Bronchial epithelial cell (primary cell): ENCODE results near the gene TIMM10B. TPM values are rescaled to one million over a fixed set of nuclear protein-coding genes. Genes with fewer than 3 reads are reported as not detected.

Source experiments
- DNase-seq: peaks from one replicate; pipeline ENCODE4 v3.0.0-alpha.2; 2010; ENCODE audit warnings: low read depth
- FAIRE-seq: peaks from 2 replicates; lab custom pipeline; 2011; peaks lifted over from hg19 to GRCh38; lab: Jason Lieb, UNC
- H3K27me3 ChIP-seq: 2 replicates; pipeline ENCODE4 v1.5.1; 2011; ENCODE audit warnings: low read length; ENCODE audit not compliant: control insufficient read depth, insufficient read depth
- H3K36me3 ChIP-seq: 2 replicates; pipeline ENCODE4 v1.5.1; 2011; ENCODE audit warnings: low read length; ENCODE audit not compliant: control insufficient read depth, insufficient read depth
- H3K4me3 ChIP-seq: 2 replicates; pipeline ENCODE4 v1.5.1; 2011; ENCODE audit warnings: mild to moderate bottlenecking, low read depth, low read length, control low read depth
- total RNA-seq: library from RNA; depleted of rRNA; stranded (reverse); fragments of >200 nt; gene quantifications from 2 replicates; pipeline ENCODE4 v1.2.1, GENCODE V29; 2014
- TF ChIP-seq, protein P1 (sequence below): IDR thresholded peaks from 2 replicates; pipeline ENCODE4 v1.5.1; 2011; ENCODE audit warnings: mild to moderate bottlenecking, moderate library complexity, low read length, control low read depth, inconsistent platforms; ENCODE audit not compliant: insufficient read depth, severe bottlenecking

Gene TIMM10B
- total RNA-seq, 1 donor from 2014 or later = 39.5 TPM

DNA sequence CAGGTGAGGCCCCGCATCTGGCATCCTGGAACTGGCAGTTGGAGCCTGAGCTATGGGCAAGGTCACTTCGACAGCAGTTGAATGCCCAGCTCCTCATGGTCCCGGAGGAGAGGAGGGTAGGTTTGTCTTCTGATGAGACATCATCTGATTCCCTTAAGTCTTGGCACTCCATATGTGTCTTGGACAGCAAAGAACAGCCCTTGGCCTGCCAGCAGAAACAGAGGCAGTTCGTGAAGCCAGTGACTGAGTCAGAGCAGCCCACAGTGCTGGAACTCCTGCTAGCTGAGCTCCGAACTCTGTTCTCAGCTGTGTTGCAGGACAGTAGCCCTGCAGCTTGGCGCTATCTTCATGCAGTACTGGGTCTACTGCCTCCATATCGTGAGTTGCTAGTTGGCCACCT lies 16.8 kb downstream of the TIMM10B start:
- TF ChIP-seq, protein P1, sequence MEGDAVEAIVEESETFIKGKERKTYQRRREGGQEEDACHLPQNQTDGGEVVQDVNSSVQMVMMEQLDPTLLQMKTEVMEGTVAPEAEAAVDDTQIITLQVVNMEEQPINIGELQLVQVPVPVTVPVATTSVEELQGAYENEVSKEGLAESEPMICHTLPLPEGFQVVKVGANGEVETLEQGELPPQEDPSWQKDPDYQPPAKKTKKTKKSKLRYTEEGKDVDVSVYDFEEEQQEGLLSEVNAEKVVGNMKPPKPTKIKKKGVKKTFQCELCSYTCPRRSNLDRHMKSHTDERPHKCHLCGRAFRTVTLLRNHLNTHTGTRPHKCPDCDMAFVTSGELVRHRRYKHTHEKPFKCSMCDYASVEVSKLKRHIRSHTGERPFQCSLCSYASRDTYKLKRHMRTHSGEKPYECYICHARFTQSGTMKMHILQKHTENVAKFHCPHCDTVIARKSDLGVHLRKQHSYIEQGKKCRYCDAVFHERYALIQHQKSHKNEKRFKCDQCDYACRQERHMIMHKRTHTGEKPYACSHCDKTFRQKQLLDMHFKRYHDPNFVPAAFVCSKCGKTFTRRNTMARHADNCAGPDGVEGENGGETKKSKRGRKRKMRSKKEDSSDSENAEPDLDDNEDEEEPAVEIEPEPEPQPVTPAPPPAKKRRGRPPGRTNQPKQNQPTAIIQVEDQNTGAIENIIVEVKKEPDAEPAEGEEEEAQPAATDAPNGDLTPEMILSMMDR = no peak
- FAIRE-seq (no peak), DNase-seq (no peak)
- Histone ChIP-seq H3K4me3 (no peak overlapping the region), H3K27me3 (no peaks in the 10 kb centered on the region), H3K36me3 (peaks cover 3% of the 10 kb centered on the region)

DNA sequence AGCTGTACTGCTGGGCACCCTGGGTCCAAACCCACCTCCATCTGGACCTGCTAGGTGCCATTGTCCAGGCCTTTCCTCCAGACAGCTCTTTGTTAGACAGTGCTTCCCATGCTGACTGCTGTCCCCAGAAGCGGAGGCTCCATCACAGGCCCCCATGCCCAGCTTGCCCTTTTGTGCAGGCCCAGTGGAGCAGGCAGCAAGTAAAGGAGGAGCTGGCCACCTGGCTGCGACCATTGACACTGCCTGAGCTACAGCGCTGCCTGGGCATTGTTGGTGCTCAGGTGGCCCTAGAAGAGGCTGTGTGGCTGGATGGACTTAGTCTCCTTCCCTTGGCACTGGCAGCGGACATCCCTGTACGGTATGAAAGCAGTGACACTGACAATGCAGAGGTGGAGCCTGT lies 17.2 kb downstream of the TIMM10B start:
- Histone ChIP-seq H3K36me3 (peaks cover 1% of the 10 kb centered on the region), H3K4me3 (no peak overlapping the region), H3K27me3 (no peaks in the 10 kb centered on the region)
- TF ChIP-seq, protein P1 = no peak
- DNase-seq = no peak
- FAIRE-seq = no peak

DNA sequence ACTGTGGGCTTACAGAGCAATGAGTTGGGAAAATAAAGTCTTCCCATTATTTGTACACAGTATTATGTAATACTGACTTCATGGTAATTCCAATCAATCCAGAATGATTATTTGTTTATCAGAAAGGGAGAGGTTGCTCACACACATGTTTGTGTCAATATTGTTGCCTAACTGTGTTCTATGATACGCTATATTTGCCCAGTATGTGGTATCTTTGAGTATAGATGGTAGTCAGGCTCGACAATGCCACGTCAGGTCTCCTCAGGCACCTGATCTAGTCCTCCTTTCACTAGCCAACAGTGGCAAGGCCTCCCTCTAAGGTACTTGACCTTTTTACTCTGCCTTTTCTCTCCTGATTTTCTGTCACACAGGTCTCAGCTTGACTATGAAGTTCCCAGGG lies 21.1 kb downstream of the TIMM10B start:
- FAIRE-seq = peak; percentile 28
- H3K27me3 ChIP-seq = no peaks in the 10 kb centered on the region

DNA sequence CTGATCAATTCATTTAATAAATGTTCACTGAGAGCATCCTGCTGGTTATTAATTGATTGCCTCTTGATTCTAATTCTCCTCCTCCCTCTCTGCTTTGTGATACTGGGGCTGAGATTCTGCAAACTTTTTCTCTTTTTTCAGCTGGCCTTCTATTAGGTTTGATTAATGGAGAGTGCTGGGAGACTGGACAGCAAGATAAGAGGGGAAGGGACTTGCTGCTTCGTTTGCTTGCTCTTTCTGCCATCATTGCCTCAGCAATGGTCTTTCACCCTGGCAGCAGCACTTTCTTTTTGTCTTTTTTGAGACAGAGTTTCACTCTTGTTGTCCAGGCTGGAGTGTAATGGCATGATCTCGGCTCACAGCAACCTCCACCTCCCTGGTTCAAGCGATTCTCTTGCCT lies 22.9 kb downstream of the TIMM10B start:
- no peak overlapping the region for H3K4me3 ChIP-seq
- TF ChIP-seq, protein P1 = no peak
- no peaks in the 10 kb centered on the region for H3K27me3 ChIP-seq
- FAIRE-seq (no peak), DNase-seq (no peak)
- no peaks in the 10 kb centered on the region for H3K36me3 ChIP-seq

More for the DNA sequence above, 21.1 kb downstream of the TIMM10B start:
- TF ChIP-seq, protein P1 = no peak
- Histone ChIP-seq H3K36me3 (peaks cover 1% of the 10 kb centered on the region), H3K4me3 (no peak overlapping the region)
- no peak for DNase-seq

DNA sequence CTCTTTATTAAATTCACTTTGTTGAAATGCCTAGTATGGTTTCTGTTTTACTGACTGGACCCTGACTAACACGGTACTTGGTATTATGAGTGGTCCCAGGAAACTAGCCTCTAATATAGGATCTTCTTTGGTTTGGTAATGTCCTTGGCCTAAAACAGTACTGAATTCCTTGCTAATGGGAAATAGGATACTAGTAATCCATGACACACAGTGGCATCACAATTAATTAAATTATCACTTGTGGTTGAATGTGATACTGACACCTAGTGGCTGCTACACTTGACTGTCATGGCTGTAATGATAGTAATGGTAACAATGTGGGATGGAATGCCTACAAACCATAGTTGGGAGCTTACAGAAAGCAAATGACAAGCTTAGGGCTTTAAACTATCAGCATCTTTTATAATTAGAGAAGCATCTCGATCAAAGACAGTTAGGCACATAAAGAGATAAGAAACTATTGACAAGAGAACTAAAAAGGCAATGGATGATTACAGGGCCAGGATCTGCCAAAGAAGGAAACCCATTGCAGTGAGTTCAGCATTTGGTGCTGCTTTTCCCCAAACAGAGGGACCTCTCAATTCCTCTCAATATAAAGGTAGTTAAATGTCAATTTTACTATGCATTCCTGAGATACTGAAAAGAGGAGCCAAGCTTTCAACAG lies 24.4 kb downstream of the TIMM10B start:
- FAIRE-seq (no peak), DNase-seq (peak; percentile 93)
- TF ChIP-seq, protein P1 = peak; percentile 59
- H3K36me3 ChIP-seq = no peaks in the 10 kb centered on the region
- no peaks in the 10 kb centered on the region for H3K27me3 ChIP-seq
- no peak overlapping the region for H3K4me3 ChIP-seq

DNA sequence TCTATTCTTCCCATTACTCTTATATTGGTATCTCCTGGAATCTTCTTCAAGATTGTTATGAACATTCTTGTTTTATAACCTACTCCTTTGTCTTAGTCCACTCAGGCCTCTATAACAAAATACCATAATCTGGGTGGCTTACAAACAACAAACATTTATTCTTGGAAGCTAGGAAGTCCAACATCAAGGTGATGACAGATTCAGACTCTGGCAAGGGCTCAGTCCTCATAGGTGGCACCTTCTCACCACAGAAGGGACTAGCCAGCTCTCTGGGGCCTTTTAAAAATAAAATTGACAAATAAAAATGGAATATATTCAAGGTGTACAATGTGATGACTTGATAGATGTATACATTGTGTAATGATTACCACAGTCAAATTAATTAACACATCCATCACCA lies 35.6 kb downstream of the TIMM10B start:
- TF ChIP-seq, protein P1 = no peak
- Histone ChIP-seq H3K27me3 (no peaks in the 10 kb centered on the region), H3K4me3 (no peak overlapping the region), H3K36me3 (no peaks in the 10 kb centered on the region)
- no peak for FAIRE-seq
- DNase-seq = no peak
